Measurements from ENCODE around the gene APH1B.
A peak's percentile ranks its signal among the peaks of the same experiment; 100 is the strongest.
"Not testable (repeated sequence)": the region's sequence is repeated elsewhere in the genome, so short reads cannot be mapped to it uniquely, and the experiment has no call there.

Gene APH1B

GRCh38 chr15:63277038-63277892, at the start of gene APH1B:
TSS of gene APH1B (plus strand) at chr15:63277605. CDS start at chr15:63277624, 19 bp downstream.
- DNase-seq (ENCODE audit: low spot score): peak; percentile 88

GRCh38 chr15:63227689-63228088, 49.7 kb upstream of the APH1B start:
- no peak for DNase-seq (ENCODE audit: low spot score)

- no peak for DNase-seq (ENCODE audit: low spot score)
Measured at GRCh38 chr15:63231206-63231605, 46.2 kb upstream of the APH1B start.

- DNase-seq (ENCODE audit: low spot score): no peak
Measured at GRCh38 chr15:63231706-63232105, 45.7 kb upstream of the APH1B start.

GRCh38 chr15:63232405-63232804, 45.0 kb upstream of the APH1B start:
- DNase-seq (ENCODE audit: low spot score): no peak

- no peak for DNase-seq (ENCODE audit: low spot score)
Measured at GRCh38 chr15:63232943-63233342, 44.5 kb upstream of the APH1B start.

- DNase-seq (ENCODE audit: low spot score): no peak
Measured at GRCh38 chr15:63233667-63234423, 43.6 kb upstream of the APH1B start.

- DNase-seq (ENCODE audit: low spot score): peak; percentile 68
Measured at GRCh38 chr15:63234451-63234870, 42.9 kb upstream of the APH1B start.

GRCh38 chr15:63236272-63236671, 41.1 kb upstream of the APH1B start:
- DNase-seq (ENCODE audit: low spot score): no peak

- DNase-seq (ENCODE audit: low spot score): not testable (repeated sequence)
Measured at GRCh38 chr15:63237086-63237485, 40.3 kb upstream of the APH1B start.

- DNase-seq (ENCODE audit: low spot score): no peak
Measured at GRCh38 chr15:63238171-63238570, 39.2 kb upstream of the APH1B start.

GRCh38 chr15:63238796-63239195, 38.6 kb upstream of the APH1B start:
- no peak for DNase-seq (ENCODE audit: low spot score)

GRCh38 chr15:63240109-63240508, 37.3 kb upstream of the APH1B start:
- no peak for DNase-seq (ENCODE audit: low spot score)

GRCh38 chr15:63241316-63241715, 36.1 kb upstream of the APH1B start:
- no peak for DNase-seq (ENCODE audit: low spot score)

GRCh38 chr15:63243101-63243500, 34.3 kb upstream of the APH1B start:
- no peak for DNase-seq (ENCODE audit: low spot score)

GRCh38 chr15:63243776-63244175, 33.6 kb upstream of the APH1B start:
- no peak for DNase-seq (ENCODE audit: low spot score)

GRCh38 chr15:63244399-63244798, 33.0 kb upstream of the APH1B start:
- no peak for DNase-seq (ENCODE audit: low spot score)

GRCh38 chr15:63244976-63245645, 32.3 kb upstream of the APH1B start:
- DNase-seq (ENCODE audit: low spot score): no peak

- no peak for DNase-seq (ENCODE audit: low spot score)
Measured at GRCh38 chr15:63246691-63247469, 30.5 kb upstream of the APH1B start.

GRCh38 chr15:63250312-63250965, 27.0 kb upstream of the APH1B start:
- no peak for DNase-seq (ENCODE audit: low spot score)

GRCh38 chr15:63251701-63252100, 25.7 kb upstream of the APH1B start:
- no peak for DNase-seq (ENCODE audit: low spot score)
